ENCODE results near the gene ARHGAP44.

- TF ChIP-seq, protein P1, sequence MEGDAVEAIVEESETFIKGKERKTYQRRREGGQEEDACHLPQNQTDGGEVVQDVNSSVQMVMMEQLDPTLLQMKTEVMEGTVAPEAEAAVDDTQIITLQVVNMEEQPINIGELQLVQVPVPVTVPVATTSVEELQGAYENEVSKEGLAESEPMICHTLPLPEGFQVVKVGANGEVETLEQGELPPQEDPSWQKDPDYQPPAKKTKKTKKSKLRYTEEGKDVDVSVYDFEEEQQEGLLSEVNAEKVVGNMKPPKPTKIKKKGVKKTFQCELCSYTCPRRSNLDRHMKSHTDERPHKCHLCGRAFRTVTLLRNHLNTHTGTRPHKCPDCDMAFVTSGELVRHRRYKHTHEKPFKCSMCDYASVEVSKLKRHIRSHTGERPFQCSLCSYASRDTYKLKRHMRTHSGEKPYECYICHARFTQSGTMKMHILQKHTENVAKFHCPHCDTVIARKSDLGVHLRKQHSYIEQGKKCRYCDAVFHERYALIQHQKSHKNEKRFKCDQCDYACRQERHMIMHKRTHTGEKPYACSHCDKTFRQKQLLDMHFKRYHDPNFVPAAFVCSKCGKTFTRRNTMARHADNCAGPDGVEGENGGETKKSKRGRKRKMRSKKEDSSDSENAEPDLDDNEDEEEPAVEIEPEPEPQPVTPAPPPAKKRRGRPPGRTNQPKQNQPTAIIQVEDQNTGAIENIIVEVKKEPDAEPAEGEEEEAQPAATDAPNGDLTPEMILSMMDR (IDR thresholded peaks at IDR 0.05) = no peak
- TF ChIP-seq EZH2 (IDR thresholded peaks at IDR 0.05; ENCODE audit: borderline replicate concordance, insufficient read depth, low read depth, low read length, poor library complexity, severe bottlenecking) = no peak
Observed at GRCh38 chr17:12995896-12996295, 206.6 kb downstream of the ARHGAP44 start.

All from B cell (primary cell).